HepG2 (cell line): ENCODE data around the gene DCAF4L1. TPM values are rescaled to one million over a fixed set of nuclear protein-coding genes. Genes with fewer than 3 reads are reported as not detected.
A peak's percentile ranks its signal among the peaks of the same experiment; 100 is the strongest.

Experiments used
- CEBPG ChIP-seq: IDR thresholded peaks from 2 replicates; pipeline ENCODE4 v1.6.1; 2016
- CENPX ChIP-seq: sonication (generic); formaldehyde crosslinking; IDR thresholded peaks from 2 replicates; pipeline ENCODE4 v1.9.0; 2021; ENCODE audit warnings: mild to moderate bottlenecking, missing genetic modification reagents, moderate library complexity
- CHD4 ChIP-seq: fragments of 200-600 bp; sonication (generic); IDR thresholded peaks from 2 replicates; pipeline ENCODE4 v1.7.0; 2017; ENCODE audit warnings: mild to moderate bottlenecking, low read length, borderline replicate concordance
- GFI1 ChIP-seq: sonication (generic); formaldehyde crosslinking; IDR thresholded peaks from 2 replicates; pipeline ENCODE4 v1.5.0; 2020; ENCODE audit warnings: missing genetic modification reagents, mild to moderate bottlenecking, borderline replicate concordance
- GLI4 ChIP-seq: sonication (generic); formaldehyde crosslinking; IDR thresholded peaks from 2 replicates; pipeline ENCODE4 v1.5.1; 2020; ENCODE audit warnings: missing genetic modification reagents, mild to moderate bottlenecking, moderate library complexity, borderline replicate concordance
- GMEB1 ChIP-seq: sonication (generic); formaldehyde crosslinking; IDR thresholded peaks from 2 replicates; pipeline ENCODE4 v1.5.1; 2020; ENCODE audit warnings: missing genetic modification reagents, mild to moderate bottlenecking, borderline replicate concordance
- HHEX ChIP-seq: IDR thresholded peaks from 2 replicates; pipeline ENCODE4 v1.6.1; 2016; ENCODE audit warnings: control low read depth
- HNF4A ChIP-seq: sonication (generic); formaldehyde crosslinking; IDR thresholded peaks from 2 replicates; pipeline ENCODE4 v1.4.0; 2020; ENCODE audit warnings: missing genetic modification reagents
- HNRNPLL ChIP-seq: fragments of 200-400 bp; formaldehyde crosslinking; IDR thresholded peaks from 2 replicates; pipeline ENCODE4 v1.6.1; 2017; ENCODE audit warnings: mild to moderate bottlenecking, low read depth, low read length; ENCODE audit not compliant: poor library complexity, severe bottlenecking
- ISL2 ChIP-seq: sonication (generic); formaldehyde crosslinking; IDR thresholded peaks from 2 replicates; pipeline ENCODE4 v1.5.0; 2020; ENCODE audit warnings: missing genetic modification reagents
- KLF6 ChIP-seq: IDR thresholded peaks from 2 replicates; pipeline ENCODE4 v1.8.0; 2016; ENCODE audit warnings: missing biosample characterization, missing genetic modification reagents
- MAZ ChIP-seq, 2 experiments: sonication (generic) in 1 of 2; formaldehyde crosslinking in 1 of 2; IDR thresholded peaks; 2 replicates each; pipeline versions ENCODE4 v1.5.0 to v1.6.1; 2012 to 2020; ENCODE audit warnings: low read depth in 2 of 2, mild to moderate bottlenecking in 2 of 2, borderline replicate concordance in 1 of 2, improper control_type of control experiment in 1 of 2, low read length in 1 of 2, missing genetic modification reagents in 1 of 2, moderate library complexity in 1 of 2
- NR3C1 ChIP-seq: sonication (generic); formaldehyde crosslinking; IDR thresholded peaks from 2 replicates; pipeline ENCODE4 v1.4.0; 2020; ENCODE audit warnings: missing genetic modification reagents
- PHF21A ChIP-seq: sonication (generic); formaldehyde crosslinking; IDR thresholded peaks from 2 replicates; pipeline ENCODE4 v1.5.0; 2020; ENCODE audit warnings: mild to moderate bottlenecking, missing genetic modification reagents
- PRPF4 ChIP-seq: fragments of 200-400 bp; formaldehyde crosslinking; IDR thresholded peaks from 2 replicates; pipeline ENCODE4 v1.6.1; 2016; ENCODE audit warnings: low read length, low read depth; ENCODE audit not compliant: poor library complexity, severe bottlenecking
- RARA ChIP-seq: IDR thresholded peaks from 2 replicates; pipeline ENCODE4 v1.6.1; 2016; ENCODE audit warnings: missing genetic modification reagents, missing compliant biosample characterization
- RXRB ChIP-seq: IDR thresholded peaks from 2 replicates; pipeline ENCODE4 v1.6.1; 2016; ENCODE audit warnings: borderline replicate concordance, missing genetic modification reagents, missing compliant biosample characterization
- SAP130 ChIP-seq: IDR thresholded peaks from 2 replicates; pipeline ENCODE4 v1.6.1; 2016; ENCODE audit warnings: low read depth
- SRY ChIP-seq: sonication (generic); formaldehyde crosslinking; IDR thresholded peaks from 2 replicates; pipeline ENCODE4 v1.8.0; 2022; ENCODE audit warnings: mild to moderate bottlenecking, missing genetic modification reagents
- TOE1 ChIP-seq: sonication (generic); formaldehyde crosslinking; IDR thresholded peaks from 2 replicates; pipeline ENCODE4 v1.4.0; 2020; ENCODE audit warnings: mild to moderate bottlenecking, missing genetic modification reagents
- TRIM22 ChIP-seq: fragments of 450-650 bp; IDR thresholded peaks from 2 replicates; pipeline ENCODE4 v1.6.1; 2017
- YY1 ChIP-seq: IDR thresholded peaks from 2 replicates; pipeline ENCODE4 v1.6.1; 2011; ENCODE audit warnings: low read length, low read depth, moderate library complexity, mild to moderate bottlenecking; ENCODE audit not compliant: insufficient read depth, insufficient replicate concordance
- ZMAT3 ChIP-seq: sonication (generic); formaldehyde crosslinking; conservative IDR thresholded peaks from 2 replicates; pipeline ENCODE4 v1.7.0; 2021; ENCODE audit warnings: missing genetic modification reagents
- ZNF101 ChIP-seq: sonication (generic); formaldehyde crosslinking; IDR thresholded peaks from 2 replicates; pipeline ENCODE4 v1.4.0; 2020; ENCODE audit warnings: mild to moderate bottlenecking, low read depth, missing genetic modification reagents, borderline replicate concordance
- ZNF225 ChIP-seq: sonication (generic); formaldehyde crosslinking; IDR thresholded peaks from 2 replicates; pipeline ENCODE4 v1.4.0; 2020; ENCODE audit warnings: mild to moderate bottlenecking, missing genetic modification reagents
- ZNF557 ChIP-seq: sonication (generic); formaldehyde crosslinking; IDR thresholded peaks from 2 replicates; pipeline ENCODE4 v1.4.0; 2020; ENCODE audit warnings: missing genetic modification reagents
- ZNF580 ChIP-seq: IDR thresholded peaks from 2 replicates; pipeline ENCODE4 v1.6.1; 2016; ENCODE audit warnings: low read depth, borderline replicate concordance
- ZNF749 ChIP-seq: sonication (generic); formaldehyde crosslinking; IDR thresholded peaks from 2 replicates; pipeline ENCODE4 v1.8.0; 2022; ENCODE audit warnings: mild to moderate bottlenecking, missing genetic modification reagents, moderate library complexity, borderline replicate concordance
- ZNF781 ChIP-seq: sonication (generic); formaldehyde crosslinking; IDR thresholded peaks from 2 replicates; pipeline ENCODE4 v1.5.1; 2020; ENCODE audit warnings: borderline replicate concordance, mild to moderate bottlenecking, missing genetic modification reagents; ENCODE audit errors: not compliant biosample characterization
- polyA plus RNA-seq, 8 experiments: library from polyadenylated mRNA; depleted of rRNA in 3 of 8; stranded (reverse) in 7 of 8; unstranded in 1 of 8; fragments of >200 nt; fragmentation: Illumina TruSeq in 4 of 8; extraction: Trizol in 4 of 8; gene quantifications; 2 replicates each; pipeline versions ENCODE4 v1.2.1 to v1.2.3, GENCODE V29; 2011 to 2016; ENCODE audit warnings: low read depth in 4 of 8, missing spikeins in 1 of 8, mixed read lengths in 1 of 8; ENCODE audit not compliant: insufficient read depth in 1 of 8
- total RNA-seq, 5 experiments: library from RNA; depleted of rRNA; stranded (reverse); fragments of >200 nt; fragmentation: Illumina TruSeq; extraction: Trizol; gene quantifications; 2 replicates each; pipeline ENCODE4 v1.2.3, GENCODE V29; 2016; ENCODE audit warnings: low read depth in 1 of 5

DCAF4L1 gene
- total and polyA plus RNA-seq, 2 of the 13 experiments (the other 11 are each of a cell fraction or from before 2014, with no cell fraction given): 0.05 to 0.09 TPM

GRCh38 chr4:41990365-41991111, 9.0 kb downstream of the DCAF4L1 start, which contains the start of gene SLC30A9 (continued):
- TF ChIP-seq MAZ (IDR thresholded peaks at IDR 0.05; ENCODE audit: borderline replicate concordance, low read depth, low read length) (no peak), MAZ (CRISPR knock-in tag; IDR thresholded peaks at IDR 0.05; ENCODE audit: low read depth) (no peak), GFI1 (CRISPR knock-in tag) (peak; percentile 75; the same call in 1 of the 2 replicates), KLF6 (CRISPR knock-in tag) (peak; percentile 81), PRPF4 (no peak), CEBPG (CRISPR knock-in tag) (peak; percentile 73), NR3C1 (CRISPR knock-in tag) (no peak), ZNF225 (CRISPR knock-in tag) (no peak; the same call in 1 of the 2 replicates), ZNF557 (no peak), SRY (CRISPR knock-in tag) (peak; percentile 92), GMEB1 (peak; percentile 92), HNF4A (no peak), HNRNPLL (peak; percentile 87), CHD4 (no peak), ISL2 (CRISPR knock-in tag) (peak; percentile 53; the same call in 1 of the 2 replicates), SAP130 (CRISPR knock-in tag) (peak; percentile 93), ZNF781 (peak; percentile 92), PHF21A (CRISPR knock-in tag) (no peak), HHEX (CRISPR knock-in tag) (no peak), ZNF580 (CRISPR knock-in tag) (peak; percentile 81; the same call in 1 of the 2 replicates), GLI4 (0 out of 2 replicates have a peak, but pooled peaks have one; percentile 41), YY1 (peak; percentile 68), TOE1 (CRISPR knock-in tag) (no peak), ZMAT3 (peak; percentile 44; the same call in 1 of the 2 replicates), CENPX (CRISPR knock-in tag) (no peak), RXRB (CRISPR knock-in tag) (peak; percentile 44; the same call in 1 of the 2 replicates), ZNF101 (CRISPR knock-in tag) (no peak), RARA (CRISPR knock-in tag) (peak; percentile 45; the same call in 1 of the 2 replicates), ZNF749 (CRISPR knock-in tag) (no peak), TRIM22 (no peak)
